ENCODE data around the gene ANO10.
"Not testable (repeated sequence)": the region's sequence is repeated elsewhere in the genome, so short reads cannot be mapped to it uniquely, and the experiment has no call there.

ANO10 gene

GRCh38 chr3:43621656-43622432 is at the start of gene ANO10:
TSS of gene ANO10 (minus strand) at chr3:43622011. CDS start at chr3:43605852, 16,159 bp downstream.
- DNase-seq = peak; percentile 99

- no peak for DNase-seq
Observed at GRCh38 chr3:43670635-43671522, 49.1 kb upstream of the ANO10 start.

GRCh38 chr3:43665011-43665410 is 43.2 kb upstream of the ANO10 start:
- DNase-seq = not testable (repeated sequence)

GRCh38 chr3:43661376-43661775 is 39.6 kb upstream of the ANO10 start:
- DNase-seq = not testable (repeated sequence)

GRCh38 chr3:43659250-43659880 is 37.6 kb upstream of the ANO10 start:
- DNase-seq = no peak

- not testable (repeated sequence) for DNase-seq
Observed at GRCh38 chr3:43656390-43656789, 34.6 kb upstream of the ANO10 start.

GRCh38 chr3:43650345-43650744 is 28.5 kb upstream of the ANO10 start:
- DNase-seq = no peak

GRCh38 chr3:43649365-43649968 is 27.7 kb upstream of the ANO10 start:
- no peak for DNase-seq

- DNase-seq = no peak
Observed at GRCh38 chr3:43648957-43649356, 27.1 kb upstream of the ANO10 start.

GRCh38 chr3:43647331-43648166 is 25.7 kb upstream of the ANO10 start:
- no peak for DNase-seq

GRCh38 chr3:43644443-43644842 is 22.6 kb upstream of the ANO10 start:
- no peak for DNase-seq

GRCh38 chr3:43641306-43642114 is 19.7 kb upstream of the ANO10 start:
- peak; percentile 38 for DNase-seq

- no peak for DNase-seq
Observed at GRCh38 chr3:43640681-43641080, 18.9 kb upstream of the ANO10 start.

GRCh38 chr3:43638594-43639447 is 17.0 kb upstream of the ANO10 start:
- DNase-seq = peak; percentile 6

GRCh38 chr3:43637702-43638101 is 15.9 kb upstream of the ANO10 start:
- DNase-seq = no peak

GRCh38 chr3:43632986-43633385 is 11.2 kb upstream of the ANO10 start:
- DNase-seq = no peak

- DNase-seq = peak; percentile 38
Observed at GRCh38 chr3:43632269-43632733, 10.5 kb upstream of the ANO10 start.

- no peak for DNase-seq
Observed at GRCh38 chr3:43629741-43630140, 7.9 kb upstream of the ANO10 start.

GRCh38 chr3:43629257-43629656 is 7.4 kb upstream of the ANO10 start:
- peak; percentile 33 for DNase-seq

- no peak for DNase-seq
Observed at GRCh38 chr3:43627360-43627759, 5.5 kb upstream of the ANO10 start.

Data from fibroblast of skin of right quadriceps (primary cell).